ENCODE results near the gene CC2D2B.
"Not testable (repeated sequence)": the region's sequence is repeated elsewhere in the genome, so short reads cannot be mapped to it uniquely, and the experiment has no call there.

CC2D2B gene, protein sequence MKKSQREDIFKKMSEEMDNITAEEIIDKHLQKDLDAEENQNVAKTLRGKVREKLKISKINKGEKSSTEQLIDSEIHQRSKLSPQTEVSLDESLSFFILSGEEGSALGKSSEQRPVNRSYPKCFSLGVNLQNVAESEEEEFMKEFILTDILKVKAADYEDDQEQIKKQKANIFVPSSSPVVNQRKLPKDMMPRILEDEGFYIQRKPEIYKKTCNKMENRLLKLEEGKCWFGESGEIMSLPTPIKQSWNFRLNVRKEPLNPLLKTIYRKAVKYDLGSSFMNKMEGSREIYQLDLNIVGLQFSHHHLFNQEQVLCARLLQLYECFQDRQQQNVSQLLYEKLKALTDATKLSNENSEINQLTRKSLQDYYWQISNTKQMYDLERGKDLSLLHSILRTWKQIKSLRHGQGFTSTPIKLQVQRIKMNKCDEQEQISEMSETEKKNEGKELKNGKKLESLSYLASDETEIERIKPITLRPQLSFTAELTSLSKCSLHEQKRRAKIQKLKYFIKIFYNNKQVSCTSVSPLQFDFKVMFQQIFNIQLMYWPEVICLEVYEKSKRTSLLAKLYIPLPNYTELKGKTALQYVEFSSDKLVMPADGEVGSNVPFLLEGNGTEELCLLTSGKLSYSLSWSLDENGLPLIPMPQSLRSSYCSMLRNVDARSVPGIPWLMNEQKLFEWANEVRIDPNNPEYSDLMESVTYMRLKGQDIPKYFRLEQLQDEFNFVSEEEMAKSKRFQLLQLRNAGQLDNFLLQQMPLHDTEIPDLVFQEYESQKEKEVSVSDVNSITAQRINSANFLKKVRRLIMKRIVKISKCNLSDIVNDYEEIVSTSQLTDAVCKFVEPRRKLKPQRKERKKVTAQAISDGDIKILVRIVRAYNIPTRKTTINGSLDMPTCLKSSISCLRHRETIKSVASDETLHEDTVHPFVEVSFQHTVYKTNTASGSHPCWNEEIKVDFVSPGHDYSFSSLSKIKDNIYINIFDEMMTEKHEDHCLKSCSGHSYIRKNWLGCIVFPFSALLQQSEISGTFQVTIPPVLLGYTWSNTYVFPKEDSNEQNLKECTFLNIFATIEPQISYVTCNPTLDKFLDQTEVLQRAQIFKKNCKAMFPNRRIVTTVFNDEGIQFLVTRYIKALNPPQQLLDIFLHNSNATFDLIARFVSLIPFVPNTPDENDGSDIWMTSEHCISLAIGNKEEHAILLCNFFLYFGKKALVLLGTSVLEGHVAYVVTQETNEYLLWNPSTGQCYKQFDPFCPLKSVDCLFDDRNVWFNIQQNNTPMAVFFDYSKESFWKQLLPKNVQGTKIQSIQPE (N-terminal part only)

DNA sequence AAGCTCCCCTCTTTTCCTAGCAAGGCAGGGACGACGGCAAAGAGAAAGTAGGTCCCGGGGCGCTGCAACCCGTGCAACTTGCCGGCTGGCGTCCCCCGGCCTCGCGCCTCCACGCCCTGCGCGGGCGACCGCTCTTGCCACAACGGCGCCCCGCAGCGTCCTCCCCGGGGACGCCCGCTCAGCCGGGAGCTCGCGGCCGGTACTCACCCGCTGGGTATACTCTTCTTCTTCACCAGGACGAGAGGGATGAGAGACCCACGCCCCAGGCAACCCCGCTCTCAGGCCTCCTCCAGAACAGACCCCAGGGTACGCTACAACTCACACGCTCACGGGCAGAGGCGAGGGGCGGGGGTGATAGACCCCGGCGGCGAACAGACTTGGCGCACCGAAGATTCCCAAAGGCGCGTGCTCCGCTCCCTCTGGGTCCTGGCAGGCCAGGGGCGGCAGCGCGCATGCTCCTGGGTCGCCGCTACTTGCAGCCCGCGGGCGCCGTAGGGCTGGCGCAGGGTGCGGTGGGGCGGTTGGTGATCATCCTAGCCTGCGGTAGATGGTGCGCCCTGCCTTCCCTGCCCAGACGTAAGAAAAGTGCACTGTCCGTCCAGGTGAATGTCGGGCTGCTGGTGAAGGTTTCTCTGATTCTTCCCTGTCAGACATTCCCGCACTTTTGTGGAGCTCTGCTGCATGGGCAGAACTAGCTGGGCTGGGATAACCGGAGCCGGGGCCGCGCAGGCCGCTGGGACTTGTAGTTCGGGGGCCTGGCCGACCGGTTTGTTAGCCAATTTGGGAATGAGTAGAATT lies at the start of gene CC2D2B:
CC2D2B (plus strand) TSS at position 520 of the 798 bp plus-strand sequence. CDS start 3,349 bp downstream, outside the sequence.
- peak; percentile 97 for ATAC-seq
- Mint-ChIP-seq H3K27me3 (no peaks in the 10 kb centered on the region), H3K36me3 (peaks cover 4% of the 10 kb centered on the region), H3K27ac (peak within 1 kb of the TSS; percentile 94), H3K4me3 (peak within 1 kb of the TSS; percentile 98), H3K4me1 (peaks cover 14% of the 10 kb centered on the region), H3K9me3 (peaks cover 2% of the 10 kb centered on the region)

GRCh38 chr10:95860166-95860940 lies 47.4 kb upstream of the CC2D2B start:
- ATAC-seq, result no peak
- Mint-ChIP-seq H3K27me3 (no peaks in the 10 kb centered on the region), H3K36me3 (peaks cover 64% of the 10 kb centered on the region), H3K27ac (peak overlapping the region; percentile 37), H3K9me3 (no peaks in the 10 kb centered on the region), H3K4me1 (peaks cover 31% of the 10 kb centered on the region), H3K4me3 (no peak overlapping the region)

GRCh38 chr10:95861386-95861785 lies 46.4 kb upstream of the CC2D2B start:
- Mint-ChIP-seq H3K4me3 (no peak overlapping the region), H3K36me3 (peaks cover 65% of the 10 kb centered on the region), H3K9me3 (no peaks in the 10 kb centered on the region), H3K4me1 (peaks cover 40% of the 10 kb centered on the region), H3K27ac (no peak overlapping the region), H3K27me3 (no peaks in the 10 kb centered on the region)
- no peak for ATAC-seq

DNA sequence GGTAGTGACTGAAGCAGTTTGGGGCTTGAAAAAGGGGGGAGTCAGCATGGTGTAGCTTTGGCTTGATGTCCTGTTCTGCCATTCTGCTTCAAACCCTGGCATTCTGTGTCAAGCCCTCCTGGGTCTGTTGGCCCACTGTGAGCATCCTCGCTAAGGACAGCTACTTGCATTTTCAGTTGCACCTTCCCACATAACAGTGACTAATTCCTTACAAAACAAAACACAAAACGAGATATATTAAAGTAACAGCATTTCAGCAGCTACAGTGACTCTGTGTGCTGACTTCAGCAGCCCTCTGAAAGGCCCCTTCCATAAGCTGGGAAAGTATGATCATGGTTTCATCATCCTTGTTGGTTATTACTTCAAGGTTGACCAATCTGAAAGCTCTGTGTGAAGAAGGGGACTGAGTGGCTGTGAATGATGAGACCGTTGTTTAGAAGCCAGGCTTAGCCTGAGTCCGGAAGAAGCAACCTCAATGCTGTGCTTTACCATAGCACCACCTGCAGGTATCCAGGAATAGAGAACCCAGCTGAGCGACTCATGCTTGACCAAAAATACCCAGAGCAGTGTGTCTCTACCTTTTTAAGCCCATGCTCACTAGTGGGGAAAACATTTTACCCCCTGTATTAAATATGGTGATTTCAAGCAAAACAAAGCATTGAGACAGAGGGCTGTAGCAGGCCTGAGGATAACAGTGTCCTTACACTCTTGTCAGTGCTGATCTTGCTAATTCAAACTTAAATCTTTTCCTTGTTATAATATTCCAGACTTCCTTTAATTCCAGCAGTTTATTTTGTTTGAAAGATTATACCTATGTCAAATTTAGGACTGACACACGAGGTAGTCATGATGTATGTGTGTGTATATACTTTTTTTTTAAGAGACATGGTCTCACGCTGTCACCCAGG lies 42.6 kb upstream of the CC2D2B start:
- H3K4me3 Mint-ChIP-seq, result no peak overlapping the region
- H3K27ac Mint-ChIP-seq, result peak overlapping the region; percentile 70
- H3K27me3 Mint-ChIP-seq, result no peaks in the 10 kb centered on the region

GRCh38 chr10:95865814-95866466 lies 41.8 kb upstream of the CC2D2B start:
- no peak overlapping the region for H3K4me3 Mint-ChIP-seq
- no peaks in the 10 kb centered on the region for H3K9me3 Mint-ChIP-seq
- H3K27ac Mint-ChIP-seq, result peak overlapping the region; percentile 70
- H3K36me3 Mint-ChIP-seq, result peaks cover 57% of the 10 kb centered on the region
- ATAC-seq, result no peak
- peaks cover 29% of the 10 kb centered on the region for H3K4me1 Mint-ChIP-seq
- no peaks in the 10 kb centered on the region for H3K27me3 Mint-ChIP-seq

More for the DNA sequence above, 42.6 kb upstream of the CC2D2B start:
- no peaks in the 10 kb centered on the region for H3K9me3 Mint-ChIP-seq
- H3K36me3 Mint-ChIP-seq, result peaks cover 60% of the 10 kb centered on the region
- ATAC-seq, result peak; percentile 95
- peaks cover 29% of the 10 kb centered on the region for H3K4me1 Mint-ChIP-seq

GRCh38 chr10:95866467-95866842 lies 41.3 kb upstream of the CC2D2B start:
- Mint-ChIP-seq H3K27me3 (no peaks in the 10 kb centered on the region), H3K36me3 (peaks cover 53% of the 10 kb centered on the region), H3K27ac (peak overlapping the region; percentile 70)

DNA sequence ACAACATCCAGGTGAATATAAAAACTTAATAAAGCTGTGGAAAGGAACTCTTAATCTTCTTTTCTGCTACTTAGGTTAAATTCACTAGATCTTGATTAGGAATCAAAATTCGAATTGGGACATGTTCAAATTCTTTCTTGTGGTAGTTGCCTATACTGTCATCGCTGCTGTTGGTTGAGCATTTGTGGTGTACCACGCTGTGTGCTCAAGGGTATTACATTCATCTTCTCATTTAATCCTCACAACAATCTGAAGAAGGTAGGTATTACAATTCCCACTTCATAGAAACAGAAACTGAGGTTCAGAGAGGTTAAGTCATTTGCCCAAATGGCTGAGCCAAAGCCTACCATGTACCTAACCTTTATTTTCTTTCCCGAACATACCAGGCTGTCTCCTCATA lies 39.9 kb upstream of the CC2D2B start:
- Mint-ChIP-seq H3K36me3 (peaks cover 60% of the 10 kb centered on the region), H3K4me1 (peaks cover 29% of the 10 kb centered on the region), H3K9me3 (no peaks in the 10 kb centered on the region), H3K4me3 (no peak overlapping the region), H3K27ac (no peak overlapping the region), H3K27me3 (no peaks in the 10 kb centered on the region)
- no peak for ATAC-seq

More at GRCh38 chr10:95866467-95866842, 41.3 kb upstream of the CC2D2B start:
- H3K4me1 Mint-ChIP-seq, result peaks cover 29% of the 10 kb centered on the region
- no peaks in the 10 kb centered on the region for H3K9me3 Mint-ChIP-seq
- ATAC-seq, result no peak
- no peak overlapping the region for H3K4me3 Mint-ChIP-seq

DNA sequence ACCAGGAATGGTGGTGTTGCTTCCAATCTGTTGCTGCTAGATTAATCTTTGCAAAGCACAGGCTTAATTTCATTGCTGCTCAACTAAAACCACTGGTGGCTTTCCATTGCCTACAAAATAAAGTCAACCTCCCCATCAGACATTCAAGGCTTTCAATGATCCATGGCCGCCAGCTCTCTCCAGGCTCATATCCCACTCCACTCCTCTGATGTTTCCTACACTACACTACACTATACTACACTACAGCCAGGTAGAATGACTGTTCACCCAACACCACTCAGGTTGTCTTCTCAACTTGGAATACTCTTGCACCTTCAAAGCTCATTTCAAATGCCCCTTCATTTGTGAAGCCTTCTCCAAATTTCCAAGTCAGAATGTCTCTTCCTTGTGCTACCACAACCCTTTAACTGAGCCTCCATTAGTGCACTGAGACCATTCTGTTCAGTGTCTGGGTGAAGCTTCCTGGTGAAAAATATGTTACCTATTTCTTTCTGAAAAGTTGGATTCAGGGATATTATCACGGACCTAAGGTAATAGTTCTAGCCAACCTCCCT lies 35.5 kb upstream of the CC2D2B start:
- no peak for ATAC-seq
- H3K27ac Mint-ChIP-seq, result no peak overlapping the region
- H3K27me3 Mint-ChIP-seq, result no peaks in the 10 kb centered on the region
- H3K9me3 Mint-ChIP-seq, result peaks cover 8% of the 10 kb centered on the region
- H3K4me3 Mint-ChIP-seq, result no peak overlapping the region
- H3K36me3 Mint-ChIP-seq, result peaks cover 70% of the 10 kb centered on the region
- peaks cover 15% of the 10 kb centered on the region for H3K4me1 Mint-ChIP-seq

DNA sequence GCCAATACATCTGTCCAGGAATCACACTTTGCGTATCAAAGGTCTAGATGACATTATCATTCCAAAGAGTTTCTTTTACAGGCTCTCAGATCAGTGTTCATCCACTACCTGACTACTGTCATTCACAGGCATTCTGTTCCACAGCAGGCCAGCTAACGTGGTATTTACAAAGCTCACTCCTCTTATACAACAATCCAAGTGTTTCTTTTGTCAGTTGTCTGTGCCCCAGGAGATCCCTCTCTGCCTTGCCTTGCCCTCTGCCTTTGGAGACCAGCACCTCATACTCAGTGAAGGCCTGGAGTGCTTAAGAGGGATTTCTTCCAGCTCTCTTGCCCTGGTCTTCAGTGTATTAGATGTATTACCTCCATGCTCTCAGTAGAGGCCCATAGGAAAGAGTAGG lies 34.6 kb upstream of the CC2D2B start:
- no peak overlapping the region for H3K4me3 Mint-ChIP-seq
- peaks cover 15% of the 10 kb centered on the region for H3K4me1 Mint-ChIP-seq
- no peaks in the 10 kb centered on the region for H3K27me3 Mint-ChIP-seq
- ATAC-seq, result no peak
- peaks cover 8% of the 10 kb centered on the region for H3K9me3 Mint-ChIP-seq
- H3K36me3 Mint-ChIP-seq, result peaks cover 61% of the 10 kb centered on the region
- peak overlapping the region; percentile 22 for H3K27ac Mint-ChIP-seq

DNA sequence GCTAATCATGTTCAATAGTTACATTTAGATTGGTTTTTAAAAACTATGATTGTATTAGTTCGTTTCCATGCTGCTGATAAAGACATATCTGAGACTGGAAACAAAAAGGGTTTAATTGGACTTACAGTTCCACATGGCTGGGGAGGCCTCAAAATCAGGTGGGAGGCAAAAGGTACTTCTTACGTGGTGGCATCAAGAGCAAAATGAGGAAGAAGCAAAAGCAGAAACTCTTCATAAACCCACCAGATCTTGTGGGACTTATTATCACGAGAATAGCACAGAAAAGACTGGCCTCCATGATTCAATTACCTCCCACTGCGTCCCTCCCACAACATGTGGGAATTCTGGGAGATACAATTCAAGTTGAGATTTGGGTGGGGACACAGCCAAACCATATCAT lies 34.1 kb upstream of the CC2D2B start:
- Mint-ChIP-seq H3K36me3 (peaks cover 57% of the 10 kb centered on the region), H3K4me3 (no peak overlapping the region), H3K27ac (peak overlapping the region; percentile 22), H3K27me3 (no peaks in the 10 kb centered on the region), H3K9me3 (peaks cover 8% of the 10 kb centered on the region), H3K4me1 (peaks cover 15% of the 10 kb centered on the region)
- no peak for ATAC-seq

DNA sequence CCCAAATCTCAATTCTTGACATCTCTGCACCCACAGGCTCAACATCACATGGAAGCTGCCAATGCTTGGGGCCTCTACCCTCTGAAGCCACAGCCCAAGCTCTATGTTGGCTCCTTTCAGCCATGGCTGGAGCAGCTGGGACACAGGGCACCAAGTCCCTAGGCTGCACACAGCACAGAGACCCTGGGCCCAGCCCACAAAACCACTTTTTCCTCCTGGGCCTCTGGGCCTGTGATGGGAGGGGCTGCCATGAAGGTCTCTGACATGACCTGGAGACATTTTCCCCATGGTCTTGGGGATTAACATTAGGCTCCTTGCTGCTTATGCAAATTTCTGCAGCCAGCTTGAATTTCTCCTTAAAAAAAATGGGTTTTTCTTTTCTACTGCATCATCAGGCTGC lies 33.0 kb upstream of the CC2D2B start:
- peaks cover 15% of the 10 kb centered on the region for H3K4me1 Mint-ChIP-seq
- H3K27me3 Mint-ChIP-seq, H3K4me3 Mint-ChIP-seq, ATAC-seq, H3K9me3 Mint-ChIP-seq, H3K27ac Mint-ChIP-seq: not testable (repeated sequence)
- peaks cover 55% of the 10 kb centered on the region for H3K36me3 Mint-ChIP-seq

- H3K27ac Mint-ChIP-seq, result no peak overlapping the region
- H3K9me3 Mint-ChIP-seq, result peaks cover 8% of the 10 kb centered on the region
- peaks cover 21% of the 10 kb centered on the region for H3K4me1 Mint-ChIP-seq
- no peak overlapping the region for H3K4me3 Mint-ChIP-seq
- H3K36me3 Mint-ChIP-seq, result peaks cover 55% of the 10 kb centered on the region
- H3K27me3 Mint-ChIP-seq, result no peaks in the 10 kb centered on the region
- ATAC-seq, result no peak
Observed at GRCh38 chr10:95876756-95877155, 31.0 kb upstream of the CC2D2B start.
